H1 (cell line): ENCODE measurements around the gene GTF2A1. TPM values are rescaled to one million over a fixed set of nuclear protein-coding genes. Genes with fewer than 3 reads are reported as not detected.

Experiments used
- CTCF ChIA-PET: fragments of 300-600 bp; sonication (Branson Sonifier 250); formaldehyde crosslinking; loops from one replicate; lab custom pipeline; 2021; ENCODE audit not compliant: partially characterized antibody; lab: Charles Lee
- POLR2A ChIA-PET: fragments of 300-600 bp; sonication (Branson Sonifier 250); formaldehyde crosslinking; loops from one replicate; lab custom pipeline; 2021; ENCODE audit warnings: inconsistent platforms; ENCODE audit not compliant: partially characterized antibody; lab: Charles Lee
- DNase-seq, 2 experiments: peaks; one replicate each; pipeline versions ENCODE4 v3.0.0 to v3.0.0-alpha.2; 2010 to 2022; ENCODE audit warnings: low spot score in 2 of 2, low read depth in 1 of 2, mixed read lengths in 1 of 2
- FAIRE-seq: peaks from 2 replicates; lab custom pipeline; 2011; peaks lifted over from hg19 to GRCh38; lab: Jason Lieb, UNC
- H2AFZ ChIP-seq: 2 replicates; pipeline ENCODE4 v1.8.1; 2012; ENCODE audit warnings: low read length, inconsistent platforms
- H2AK5ac ChIP-seq: 2 replicates; pipeline ENCODE4 v1.6.1; 2013; ENCODE audit warnings: low read depth, low read length
- H2BK120ac ChIP-seq: replicated peaks from 2 replicates; pipeline ENCODE3; 2013; ENCODE audit warnings: low read depth, low read length, inconsistent platforms
- H2BK12ac ChIP-seq: 2 replicates; pipeline ENCODE4 v1.6.1; 2013; ENCODE audit warnings: low read depth, low read length
- H2BK15ac ChIP-seq: 2 replicates; pipeline ENCODE4 v1.6.1; 2013; ENCODE audit warnings: low read length
- H2BK20ac ChIP-seq: 2 replicates; pipeline ENCODE4 v1.6.1; 2013; ENCODE audit warnings: low read length
- H2BK5ac ChIP-seq: 2 replicates; pipeline ENCODE4 v1.6.1; 2013; ENCODE audit warnings: low read depth, low read length
- H3K14ac ChIP-seq: 2 replicates; pipeline ENCODE4 v1.6.1; 2013; ENCODE audit warnings: inconsistent platforms; ENCODE audit not compliant: insufficient read length
- H3K18ac ChIP-seq: 2 replicates; pipeline ENCODE4 v1.6.1; 2013; ENCODE audit warnings: low read length; ENCODE audit errors: extremely low read depth
- H3K23ac ChIP-seq: 2 replicates; pipeline ENCODE4 v1.6.1; 2013; ENCODE audit warnings: inconsistent platforms; ENCODE audit not compliant: insufficient read length
- H3K23me2 ChIP-seq: 2 replicates; pipeline ENCODE4 v1.6.1; 2013; ENCODE audit warnings: low read depth, low read length
- H3K27ac ChIP-seq: 2 replicates; pipeline ENCODE4 v1.6.1; 2011; ENCODE audit warnings: low read depth, low read length, inconsistent platforms
- H3K27me3 ChIP-seq, 4 experiments: replicated peaks in 1 of 4; 1 replicate in 1 of 4; 2 replicates in 3 of 4; pipeline versions ENCODE4 v1.6.1 to v1.8.1; 2011 to 2013; ENCODE audit warnings: low read length in 3 of 4, mild to moderate bottlenecking in 3 of 4, inconsistent platforms in 2 of 4, mixed read lengths in 2 of 4, moderate library complexity in 1 of 4; ENCODE audit not compliant: control insufficient read depth in 3 of 4, insufficient read depth in 3 of 4; ENCODE audit errors: extremely low read depth in 1 of 4
- H3K36me3 ChIP-seq, 4 experiments: 2 replicates each; pipeline versions ENCODE4 v1.6.1 to v1.8.1; 2011 to 2013; ENCODE audit warnings: mild to moderate bottlenecking in 4 of 4, low read length in 3 of 4, moderate library complexity in 2 of 4, control low read depth in 1 of 4, inconsistent platforms in 1 of 4; ENCODE audit not compliant: insufficient read depth in 4 of 4, control insufficient read depth in 2 of 4
- H3K4ac ChIP-seq: replicated peaks from 2 replicates; pipeline ENCODE3; 2013; ENCODE audit warnings: low read length, low read depth, mixed read lengths, inconsistent platforms; ENCODE audit not compliant: insufficient read length
- H3K4me1 ChIP-seq, 4 experiments: replicated peaks in 1 of 4; 1 replicate in 1 of 4; 2 replicates in 3 of 4; pipeline versions ENCODE4 v1.6.1 to v1.8.1; 2011 to 2013; ENCODE audit warnings: low read length in 3 of 4, inconsistent platforms in 2 of 4, mixed read lengths in 1 of 4; ENCODE audit not compliant: insufficient read depth in 4 of 4, control insufficient read depth in 3 of 4
- H3K4me2 ChIP-seq, 2 experiments: 2 replicates each; pipeline versions ENCODE4 v1.6.1 to v1.8.1; 2011 to 2013; ENCODE audit warnings: low read depth in 2 of 2, low read length in 2 of 2, control low read depth in 1 of 2, inconsistent platforms in 1 of 2, mild to moderate bottlenecking in 1 of 2; ENCODE audit not compliant: insufficient read depth in 1 of 2
- H3K4me3 ChIP-seq, 4 experiments: fragments of 200-600, 300-600 bp in 1 of 4; sonication (generic), shearing (Covaris generic), sonication (Bioruptor Twin) in 1 of 4; 2 replicates each; pipeline versions ENCODE4 v1.5.1 to v1.8.1; 2011 to 2016; ENCODE audit warnings: low read length in 4 of 4, low read depth in 3 of 4, control low read depth in 2 of 4, inconsistent platforms in 2 of 4, mild to moderate bottlenecking in 2 of 4, mixed read lengths in 1 of 4, moderate library complexity in 1 of 4; ENCODE audit not compliant: insufficient read depth in 2 of 4; ENCODE audit errors: extremely low read depth in 1 of 4
- H3K56ac ChIP-seq: replicated peaks from 2 replicates; pipeline ENCODE3; 2013; ENCODE audit warnings: low read depth, mild to moderate bottlenecking, mixed read lengths, low read length, inconsistent platforms; ENCODE audit not compliant: insufficient read length
- H3K79me1 ChIP-seq: 2 replicates; pipeline ENCODE4 v1.6.1; 2013; ENCODE audit warnings: low read depth, low read length, control low read depth
- H3K79me2 ChIP-seq, 2 experiments: 2 replicates each; pipeline versions ENCODE4 v1.6.1 to v1.8.1; 2012 to 2013; ENCODE audit warnings: low read length in 2 of 2, mild to moderate bottlenecking in 2 of 2, inconsistent platforms in 1 of 2; ENCODE audit not compliant: insufficient read depth in 2 of 2, control insufficient read depth in 1 of 2
- H3K9ac ChIP-seq, 4 experiments: replicated peaks in 1 of 4; 1 replicate in 1 of 4; 2 replicates in 3 of 4; pipeline versions ENCODE4 v1.6.1 to v1.8.1; 2011 to 2013; ENCODE audit warnings: low read depth in 3 of 4, low read length in 3 of 4, control low read depth in 2 of 4, mild to moderate bottlenecking in 2 of 4, moderate library complexity in 2 of 4, inconsistent platforms in 1 of 4; ENCODE audit errors: extremely low read depth in 1 of 4
- H3K9me3 ChIP-seq, 2 experiments: 2 replicates each; pipeline versions ENCODE4 v1.6.1 to v1.8.1; 2012 to 2013; ENCODE audit warnings: mild to moderate bottlenecking in 2 of 2, moderate library complexity in 2 of 2, control low read depth in 1 of 2, inconsistent platforms in 1 of 2, low read depth in 1 of 2, low read length in 1 of 2, mixed read lengths in 1 of 2; ENCODE audit not compliant: insufficient read depth in 2 of 2
- H4K20me1 ChIP-seq, 2 experiments: replicated peaks in 1 of 2; 2 replicates each; pipeline versions ENCODE3 to v1.8.1; 2011 to 2013; ENCODE audit warnings: inconsistent platforms in 2 of 2, low read length in 2 of 2, mild to moderate bottlenecking in 1 of 2; ENCODE audit not compliant: insufficient read depth in 2 of 2, control insufficient read depth in 1 of 2
- H4K5ac ChIP-seq: 2 replicates; pipeline ENCODE4 v1.6.1; 2013; ENCODE audit warnings: low read length, low read depth, mixed read lengths, inconsistent platforms; ENCODE audit not compliant: insufficient read length
- H4K8ac ChIP-seq: 2 replicates; pipeline ENCODE4 v1.8.0; 2013; ENCODE audit warnings: mild to moderate bottlenecking, moderate library complexity, low read length, inconsistent platforms; ENCODE audit not compliant: insufficient read depth; ENCODE audit errors: extremely low read depth
- H4K91ac ChIP-seq: replicated peaks from 2 replicates; pipeline ENCODE3; 2013; ENCODE audit warnings: low read length, mixed read lengths, inconsistent platforms; ENCODE audit not compliant: insufficient read length
- ATF2 ChIP-seq: IDR thresholded peaks from 2 replicates; pipeline ENCODE4 v1.6.1; 2012; ENCODE audit warnings: low read length, inconsistent platforms
- BRCA1 ChIP-seq: IDR thresholded peaks from 2 replicates; pipeline ENCODE4 v1.6.1; 2012; ENCODE audit warnings: low read depth, low read length, improper control_type of control experiment
- CEBPB ChIP-seq: IDR thresholded peaks from 2 replicates; pipeline ENCODE4 v1.6.1; 2012; ENCODE audit warnings: low read depth, low read length
- CHD1 ChIP-seq: IDR thresholded peaks from 2 replicates; pipeline ENCODE4 v1.6.1; 2012; ENCODE audit warnings: low read depth, low read length, improper control_type of control experiment
- EP300 ChIP-seq, 2 experiments: IDR thresholded peaks; 1 replicate in 1 of 2; 2 replicates in 1 of 2; pipeline ENCODE4 v1.6.1; 2011 to 2012; ENCODE audit warnings: low read depth in 2 of 2, low read length in 2 of 2, mild to moderate bottlenecking in 2 of 2, borderline replicate concordance in 1 of 2, inconsistent platforms in 1 of 2, moderate library complexity in 1 of 2
- POU5F1 ChIP-seq: IDR thresholded peaks from 2 replicates; pipeline ENCODE4 v1.6.1; 2011; ENCODE audit warnings: low read depth, mild to moderate bottlenecking, low read length, moderate library complexity
- SRF ChIP-seq: IDR thresholded peaks from 2 replicates; pipeline ENCODE4 v1.6.1; 2011; ENCODE audit warnings: mild to moderate bottlenecking, low read depth, low read length, moderate library complexity
- TAF1 ChIP-seq: IDR thresholded peaks from 2 replicates; pipeline ENCODE4 v1.6.1; 2011; ENCODE audit warnings: mild to moderate bottlenecking, low read depth, low read length
- WGBS, 2 experiments: shearing (Covaris generic) in 1 of 2; methylation state at CpG; one replicate each; pipeline versions ENCODE4 v1.1.6 to v1.1.7; 2013 to 2015; ENCODE audit warnings: low lambda C conversion rate in 2 of 2, mixed read lengths in 2 of 2, inconsistent platforms in 1 of 2, low coverage in 1 of 2, missing lambda C conversion rate in 1 of 2; ENCODE audit not compliant: insufficient replicate concordance in 2 of 2, insufficient coverage in 1 of 2, insufficient read length in 1 of 2; ENCODE audit errors: extremely low coverage in 1 of 2, missing lambda C conversion rate in 1 of 2; 5-methylcytosine and 5-hydroxymethylcytosine counted together
- polyA plus RNA-seq, 7 experiments: library from polyadenylated mRNA; depleted of rRNA in 3 of 7; stranded (reverse) in 5 of 7; unstranded in 2 of 7; fragments of >200 nt in 5 of 7; fragments of 200-250 nt in 2 of 7; gene quantifications; 1 replicate in 5 of 7; 2 replicates in 1 of 7; 4 replicates in 1 of 7; pipeline versions ENCODE4 v1.2.1 to v1.2.3, GENCODE V29; 2011 to 2013; ENCODE audit warnings: missing spikeins in 2 of 7, mixed read lengths in 2 of 7
- total RNA-seq: library from RNA; stranded (reverse); fragmentation: NEBNext Ultra II Directional; extraction: Animal tissue kit (Norgen Biotek cat#: 25700); gene quantifications from 2 replicates; pipeline ENCODE4 v1.2.1, GENCODE V29; 2021

Gene GTF2A1
- total and polyA plus RNA-seq, 2 of the 8 experiments (the other 6 are each of a cell fraction or from before 2014, with no cell fraction given): 24.1 to 57.8 TPM

- Histone ChIP-seq H2AFZ (no peak overlapping the region), H3K79me2 (peaks cover 0 to 49% of the 10 kb centered on the region in 2 experiments; a peak in 3 of 4 replicates), H3K27ac (peak overlapping the region; percentile 98), H3K4ac (peak overlapping the region; percentile 42), H3K79me1 (no peaks in the 10 kb centered on the region), H2BK5ac (peak overlapping the region; percentile 2; the same call in 1 of the 2 replicates), H3K4me2 (peak overlapping the region; percentile 70 to 82), H2BK15ac (no peak overlapping the region), H2BK120ac (peak overlapping the region; percentile 82), H3K23me2 (peaks cover 6% of the 10 kb centered on the region; the same call in 1 of the 2 replicates), H3K4me1 (peaks cover 0 to 5% (median 0%) of the 10 kb centered on the region in 4 experiments; a peak in 4 of 7 replicates), H3K9ac (peak overlapping the region; percentile 93 to 98 (median 98)), H4K20me1 (peaks cover 0 to 3% of the 10 kb centered on the region in 2 experiments), H3K23ac (no peak overlapping the region), H3K9me3 (no peaks in the 10 kb centered on the region), H4K91ac (no peak overlapping the region), H3K4me3 (peak overlapping the region; percentile 90 to 98 (median 94)), H3K18ac (peak overlapping the region; percentile 17; the same call in 1 of the 2 replicates), H3K56ac (peak overlapping the region; percentile 85), H2BK12ac (no peak overlapping the region; the same call in 1 of the 2 replicates), H4K5ac (peak overlapping the region; percentile 57), H3K14ac (no peak overlapping the region), H2BK20ac (no peak overlapping the region), H3K27me3 (no peaks in the 10 kb centered on the region), H3K36me3 (peaks cover 0 to 17% (median 8%) of the 10 kb centered on the region in 4 experiments; a peak in 6 of 8 replicates), H2AK5ac (no peak overlapping the region), H4K8ac (peak overlapping the region; percentile 96; the same call in 1 of the 2 replicates)
- FAIRE-seq (no peak), DNase-seq (peak in 1 of 2 experiments; percentile 51)
- CTCF ChIA-PET: interaction anchor here (1.3 kb wide), 1 partner anchor 50 kb away, joined by 4 read pairs; no protein-coding TSS in a partner anchor
- POLR2A ChIA-PET: interaction anchor here (0.9 to 4.0 kb wide), 21 partner anchors 7 to 279 kb away, joined by 3 to 38 read pairs (median 5); no protein-coding TSS in a partner anchor
- WGBS, 2 experiments: 1% methylated on average over 17 of the region's 84 CpGs; no CpG with 5 or more reads in 1 of the 2 experiments
- TF ChIP-seq CEBPB (no peak), TAF1 (no peak), ATF2 (0 out of 2 replicates have a peak, but pooled peaks have one; percentile 6), EP300 (IDR thresholded peaks at IDR 0.05; ENCODE audit: borderline replicate concordance in 1 of 2, low read depth in 2 of 2, low read length in 2 of 2) (no peak), POU5F1 (no peak), CHD1 (peak; percentile 82), BRCA1 (no peak), SRF (no peak)
Measured at GRCh38 chr14:81219759-81220579, 790 bp downstream of the GTF2A1 start.
